ENCODE measurements around the gene TSPAN12. TPM values are rescaled to one million over a fixed set of nuclear protein-coding genes. Genes with fewer than 3 reads are reported as not detected.
"Not testable (repeated sequence)": the region's sequence is repeated elsewhere in the genome, so short reads cannot be mapped to it uniquely, and the experiment has no call there.

The TSPAN12 gene
- polyA plus RNA-seq, 1 donor from 2014 or later, result 2.2 TPM

DNA sequence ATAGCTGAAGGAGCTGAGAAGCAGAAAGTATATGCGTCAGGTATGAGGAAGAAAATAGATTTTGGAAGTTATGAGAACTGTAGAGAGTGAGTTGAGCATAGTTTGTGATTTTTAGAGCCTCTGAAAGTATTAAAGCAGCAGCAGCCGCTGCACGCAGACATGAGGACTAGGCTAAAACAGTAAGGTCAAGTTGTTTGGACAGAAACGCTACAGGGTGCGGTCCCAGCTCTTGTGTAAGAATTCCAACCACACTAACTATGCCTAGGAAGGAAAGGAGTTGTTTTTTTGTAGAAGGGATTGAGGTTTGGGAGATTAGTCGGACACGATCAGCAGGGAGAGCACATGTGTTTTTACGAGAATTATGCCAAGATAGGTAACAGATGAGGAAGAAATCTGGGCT, 78.9 kb downstream of the TSPAN12 start:
- H3K36me3 ChIP-seq (ENCODE audit: insufficient read depth, low read length); H3K4me3 ChIP-seq (ENCODE audit: low read length); H3K79me2 ChIP-seq (replicated peaks; ENCODE audit: insufficient read depth, low read length); H3K27me3 ChIP-seq (ENCODE audit: insufficient read depth, low read depth, low read length); H2AFZ ChIP-seq (ENCODE audit: low read depth, low read length); H3K9ac ChIP-seq (ENCODE audit: low read length); H3K27ac ChIP-seq (ENCODE audit: low read length); H3K9me3 ChIP-seq (ENCODE audit: low read length); H4K20me1 ChIP-seq (ENCODE audit: insufficient read depth); H3F3A ChIP-seq (ENCODE audit: insufficient read depth, low read length, poor library complexity, severe bottlenecking); H3K9me2 ChIP-seq (ENCODE audit: insufficient read depth, low read length); H3K4me2 ChIP-seq (ENCODE audit: low read length): not testable (repeated sequence)

DNA sequence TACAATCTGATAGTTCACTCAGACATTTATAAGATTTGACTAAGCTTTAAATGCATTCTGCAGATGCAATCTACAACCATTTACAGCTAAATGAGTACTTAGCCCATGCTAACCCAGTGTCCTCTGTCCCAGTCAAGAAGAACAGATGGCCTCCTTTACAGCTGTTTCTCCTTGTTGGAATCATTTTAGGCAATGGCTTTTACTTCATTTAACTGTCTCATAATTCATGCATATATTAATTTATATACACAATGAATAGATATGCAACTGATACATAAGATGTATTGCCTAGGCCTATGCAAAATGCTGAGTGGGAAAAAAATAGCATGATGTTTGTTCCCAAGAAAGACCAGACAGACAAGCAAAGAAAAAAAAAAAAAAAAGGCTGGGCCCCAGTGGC, 82.2 kb downstream of the TSPAN12 start:
- no peaks in the 10 kb centered on the region for H3K27me3 ChIP-seq (ENCODE audit: insufficient read depth, low read depth, low read length)
- no peak overlapping the region for H3K9ac ChIP-seq (ENCODE audit: low read length)
- H3K9me2 ChIP-seq (ENCODE audit: insufficient read depth, low read length), result no peaks in the 10 kb centered on the region
- H3K4me3 ChIP-seq (ENCODE audit: low read length), result no peak overlapping the region
- H3K27ac ChIP-seq (ENCODE audit: low read length), result no peak overlapping the region
- no peaks in the 10 kb centered on the region for H4K20me1 ChIP-seq (ENCODE audit: insufficient read depth)
- no peak for TF ChIP-seq MXI1 (conservative IDR thresholded peaks at IDR 0.05; ENCODE audit: poor library complexity, severe bottlenecking)
- no peak for TF ChIP-seq EZH2 (IDR thresholded peaks at IDR 0.05; ENCODE audit: borderline replicate concordance, insufficient read depth, low read length, poor library complexity, severe bottlenecking)
- TF ChIP-seq SMC3 (conservative IDR thresholded peaks at IDR 0.05; ENCODE audit: poor library complexity), result no peak
- TF ChIP-seq POLR2AphosphoS5 (IDR thresholded peaks at IDR 0.05), result no peak
- TF ChIP-seq, protein P1, sequence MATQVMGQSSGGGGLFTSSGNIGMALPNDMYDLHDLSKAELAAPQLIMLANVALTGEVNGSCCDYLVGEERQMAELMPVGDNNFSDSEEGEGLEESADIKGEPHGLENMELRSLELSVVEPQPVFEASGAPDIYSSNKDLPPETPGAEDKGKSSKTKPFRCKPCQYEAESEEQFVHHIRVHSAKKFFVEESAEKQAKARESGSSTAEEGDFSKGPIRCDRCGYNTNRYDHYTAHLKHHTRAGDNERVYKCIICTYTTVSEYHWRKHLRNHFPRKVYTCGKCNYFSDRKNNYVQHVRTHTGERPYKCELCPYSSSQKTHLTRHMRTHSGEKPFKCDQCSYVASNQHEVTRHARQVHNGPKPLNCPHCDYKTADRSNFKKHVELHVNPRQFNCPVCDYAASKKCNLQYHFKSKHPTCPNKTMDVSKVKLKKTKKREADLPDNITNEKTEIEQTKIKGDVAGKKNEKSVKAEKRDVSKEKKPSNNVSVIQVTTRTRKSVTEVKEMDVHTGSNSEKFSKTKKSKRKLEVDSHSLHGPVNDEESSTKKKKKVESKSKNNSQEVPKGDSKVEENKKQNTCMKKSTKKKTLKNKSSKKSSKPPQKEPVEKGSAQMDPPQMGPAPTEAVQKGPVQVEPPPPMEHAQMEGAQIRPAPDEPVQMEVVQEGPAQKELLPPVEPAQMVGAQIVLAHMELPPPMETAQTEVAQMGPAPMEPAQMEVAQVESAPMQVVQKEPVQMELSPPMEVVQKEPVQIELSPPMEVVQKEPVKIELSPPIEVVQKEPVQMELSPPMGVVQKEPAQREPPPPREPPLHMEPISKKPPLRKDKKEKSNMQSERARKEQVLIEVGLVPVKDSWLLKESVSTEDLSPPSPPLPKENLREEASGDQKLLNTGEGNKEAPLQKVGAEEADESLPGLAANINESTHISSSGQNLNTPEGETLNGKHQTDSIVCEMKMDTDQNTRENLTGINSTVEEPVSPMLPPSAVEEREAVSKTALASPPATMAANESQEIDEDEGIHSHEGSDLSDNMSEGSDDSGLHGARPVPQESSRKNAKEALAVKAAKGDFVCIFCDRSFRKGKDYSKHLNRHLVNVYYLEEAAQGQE (IDR thresholded peaks at IDR 0.05; ENCODE audit: borderline replicate concordance), result no peak
- TF ChIP-seq EP300 (conservative IDR thresholded peaks at IDR 0.05; ENCODE audit: poor library complexity, severe bottlenecking), result no peak
- TF ChIP-seq TAF1 (IDR thresholded peaks at IDR 0.05; ENCODE audit: low read depth), result no peak
- H3F3A ChIP-seq (ENCODE audit: insufficient read depth, low read length, poor library complexity, severe bottlenecking), result no peaks in the 10 kb centered on the region
- no peak overlapping the region for H3K4me2 ChIP-seq (ENCODE audit: low read length)
- no peaks in the 10 kb centered on the region for H3K79me2 ChIP-seq (replicated peaks; ENCODE audit: insufficient read depth, low read length)
- no peaks in the 10 kb centered on the region for H3K9me3 ChIP-seq (ENCODE audit: low read length)
- no peak overlapping the region for H2AFZ ChIP-seq (ENCODE audit: low read depth, low read length)
- H3K36me3 ChIP-seq (ENCODE audit: insufficient read depth, low read length), result no peaks in the 10 kb centered on the region

DNA sequence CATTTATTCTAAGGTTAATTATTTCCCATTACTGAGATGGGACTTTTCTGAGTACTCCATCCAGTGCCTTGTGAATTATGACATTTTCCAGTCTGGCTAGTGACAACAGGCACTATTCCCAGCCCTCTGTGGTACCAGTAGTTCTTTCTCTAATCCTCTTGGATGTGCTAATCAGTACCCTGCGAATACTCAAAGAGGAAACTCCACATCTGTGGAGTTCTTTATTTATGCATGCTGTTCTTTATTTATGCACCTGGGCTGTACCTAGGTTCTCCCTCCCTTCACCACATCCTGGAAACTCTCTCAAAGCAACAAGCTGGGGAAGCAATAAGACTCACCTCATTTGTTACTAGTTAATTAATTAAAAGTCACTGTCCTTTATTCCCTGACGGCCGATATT, 83.5 kb downstream of the TSPAN12 start:
- no peaks in the 10 kb centered on the region for H3K36me3 ChIP-seq (ENCODE audit: insufficient read depth, low read length)
- H3K79me2 ChIP-seq (replicated peaks; ENCODE audit: insufficient read depth, low read length), result no peaks in the 10 kb centered on the region
- H3K9ac ChIP-seq (ENCODE audit: low read length), result no peak overlapping the region
- H4K20me1 ChIP-seq (ENCODE audit: insufficient read depth), result no peaks in the 10 kb centered on the region
- no peak overlapping the region for H3K4me2 ChIP-seq (ENCODE audit: low read length)
- no peaks in the 10 kb centered on the region for H3K9me3 ChIP-seq (ENCODE audit: low read length)
- H3K9me2 ChIP-seq (ENCODE audit: insufficient read depth, low read length), result no peaks in the 10 kb centered on the region
- TF ChIP-seq POLR2AphosphoS5 (IDR thresholded peaks at IDR 0.05), result no peak
- TF ChIP-seq, protein P2, sequence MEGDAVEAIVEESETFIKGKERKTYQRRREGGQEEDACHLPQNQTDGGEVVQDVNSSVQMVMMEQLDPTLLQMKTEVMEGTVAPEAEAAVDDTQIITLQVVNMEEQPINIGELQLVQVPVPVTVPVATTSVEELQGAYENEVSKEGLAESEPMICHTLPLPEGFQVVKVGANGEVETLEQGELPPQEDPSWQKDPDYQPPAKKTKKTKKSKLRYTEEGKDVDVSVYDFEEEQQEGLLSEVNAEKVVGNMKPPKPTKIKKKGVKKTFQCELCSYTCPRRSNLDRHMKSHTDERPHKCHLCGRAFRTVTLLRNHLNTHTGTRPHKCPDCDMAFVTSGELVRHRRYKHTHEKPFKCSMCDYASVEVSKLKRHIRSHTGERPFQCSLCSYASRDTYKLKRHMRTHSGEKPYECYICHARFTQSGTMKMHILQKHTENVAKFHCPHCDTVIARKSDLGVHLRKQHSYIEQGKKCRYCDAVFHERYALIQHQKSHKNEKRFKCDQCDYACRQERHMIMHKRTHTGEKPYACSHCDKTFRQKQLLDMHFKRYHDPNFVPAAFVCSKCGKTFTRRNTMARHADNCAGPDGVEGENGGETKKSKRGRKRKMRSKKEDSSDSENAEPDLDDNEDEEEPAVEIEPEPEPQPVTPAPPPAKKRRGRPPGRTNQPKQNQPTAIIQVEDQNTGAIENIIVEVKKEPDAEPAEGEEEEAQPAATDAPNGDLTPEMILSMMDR (IDR thresholded peaks at IDR 0.05; ENCODE audit: poor library complexity, severe bottlenecking), result no peak
- TF ChIP-seq TAF1 (IDR thresholded peaks at IDR 0.05; ENCODE audit: low read depth), result no peak
- no peak for TF ChIP-seq RAD21 (conservative IDR thresholded peaks at IDR 0.05)
- TF ChIP-seq, protein P1 (IDR thresholded peaks at IDR 0.05; ENCODE audit: borderline replicate concordance), result no peak
- no peak for TF ChIP-seq SMC3 (conservative IDR thresholded peaks at IDR 0.05; ENCODE audit: poor library complexity)
- TF ChIP-seq EZH2 (IDR thresholded peaks at IDR 0.05; ENCODE audit: borderline replicate concordance, insufficient read depth, low read length, poor library complexity, severe bottlenecking), result no peak
- no peak for TF ChIP-seq EP300 (conservative IDR thresholded peaks at IDR 0.05; ENCODE audit: poor library complexity, severe bottlenecking)
- TF ChIP-seq MXI1 (conservative IDR thresholded peaks at IDR 0.05; ENCODE audit: poor library complexity, severe bottlenecking), result no peak
- no peaks in the 10 kb centered on the region for H3F3A ChIP-seq (ENCODE audit: insufficient read depth, low read length, poor library complexity, severe bottlenecking)
- no peak overlapping the region for H3K27ac ChIP-seq (ENCODE audit: low read length)
- no peak overlapping the region for H2AFZ ChIP-seq (ENCODE audit: low read depth, low read length)
- H3K4me3 ChIP-seq (ENCODE audit: low read length), result no peak overlapping the region
- H3K27me3 ChIP-seq (ENCODE audit: insufficient read depth, low read depth, low read length), result no peaks in the 10 kb centered on the region
